Measurements from ENCODE around the gene PC.

Gene PC

DNA sequence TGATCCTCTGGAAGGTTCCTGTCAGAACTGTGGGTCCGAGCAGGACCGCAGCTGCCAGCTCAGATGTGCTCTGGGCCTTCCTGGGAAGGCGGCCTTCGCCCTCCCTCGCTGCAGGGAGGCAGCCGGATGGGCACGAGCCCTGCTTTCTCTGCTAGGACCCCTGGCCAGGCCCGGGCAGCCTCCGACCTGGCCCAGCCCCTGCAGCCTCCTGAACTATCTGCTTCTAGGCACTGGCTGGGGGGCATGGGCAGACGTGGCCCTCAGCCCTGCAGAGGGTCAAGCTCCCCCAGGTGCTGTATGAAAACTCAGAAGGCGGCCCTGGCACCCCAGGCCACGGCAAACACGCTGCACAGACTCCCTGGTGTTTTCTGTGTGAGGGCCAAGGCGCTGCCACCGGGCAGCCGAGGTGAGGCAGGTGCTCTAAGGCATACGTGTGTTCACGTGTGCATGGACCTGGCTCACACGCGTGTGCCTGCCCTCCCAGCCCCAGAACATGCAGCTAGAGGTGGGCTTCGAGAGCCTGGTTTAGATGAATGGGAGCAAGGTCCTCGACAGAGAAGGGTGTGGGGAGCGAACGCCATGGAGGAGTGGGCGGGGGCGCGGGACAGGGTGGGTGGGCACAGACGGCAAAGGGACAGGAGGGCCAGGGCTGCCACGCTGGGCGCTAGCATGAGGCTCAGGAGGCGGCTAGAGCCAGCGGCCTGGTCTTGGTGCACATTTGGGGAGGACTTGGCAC, 97.0 kb downstream of the PC start:
- TF ChIP-seq, protein P1, sequence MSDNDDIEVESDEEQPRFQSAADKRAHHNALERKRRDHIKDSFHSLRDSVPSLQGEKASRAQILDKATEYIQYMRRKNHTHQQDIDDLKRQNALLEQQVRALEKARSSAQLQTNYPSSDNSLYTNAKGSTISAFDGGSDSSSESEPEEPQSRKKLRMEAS (IDR thresholded peaks at IDR 0.05), result no peak
- no peak for TF ChIP-seq RAD21 (IDR thresholded peaks at IDR 0.05; ENCODE audit: low read depth)
- TF ChIP-seq EP300 (IDR thresholded peaks at IDR 0.05; ENCODE audit: borderline replicate concordance), result no peak
- no peak for TF ChIP-seq TEAD4 (IDR thresholded peaks at IDR 0.05)
- TF ChIP-seq, protein P2, sequence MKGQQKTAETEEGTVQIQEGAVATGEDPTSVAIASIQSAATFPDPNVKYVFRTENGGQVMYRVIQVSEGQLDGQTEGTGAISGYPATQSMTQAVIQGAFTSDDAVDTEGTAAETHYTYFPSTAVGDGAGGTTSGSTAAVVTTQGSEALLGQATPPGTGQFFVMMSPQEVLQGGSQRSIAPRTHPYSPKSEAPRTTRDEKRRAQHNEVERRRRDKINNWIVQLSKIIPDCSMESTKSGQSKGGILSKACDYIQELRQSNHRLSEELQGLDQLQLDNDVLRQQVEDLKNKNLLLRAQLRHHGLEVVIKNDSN (IDR thresholded peaks at IDR 0.05), result no peak
- TF ChIP-seq CEBPB (IDR thresholded peaks at IDR 0.05), result no peak

- TF ChIP-seq TEAD4 (IDR thresholded peaks at IDR 0.05), result no peak
- no peak for TF ChIP-seq YY1 (IDR thresholded peaks at IDR 0.05; ENCODE audit: low read depth)
- no peak for TF ChIP-seq ZBTB7A (IDR thresholded peaks at IDR 0.05; ENCODE audit: low read depth)
- TF ChIP-seq REST (IDR thresholded peaks at IDR 0.05; ENCODE audit: low read depth), result no peak
- no peak for TF ChIP-seq CEBPB (IDR thresholded peaks at IDR 0.05)
- no peak for TF ChIP-seq CREB1 (IDR thresholded peaks at IDR 0.05; ENCODE audit: low read depth)
- TF ChIP-seq TCF12 (IDR thresholded peaks at IDR 0.05; ENCODE audit: low read depth), result no peak
- TF ChIP-seq RAD21 (IDR thresholded peaks at IDR 0.05; ENCODE audit: low read depth), result no peak
- TF ChIP-seq, protein P1 (IDR thresholded peaks at IDR 0.05), result no peak
- TF ChIP-seq EGR1 (IDR thresholded peaks at IDR 0.05), result no peak
- TF ChIP-seq TAF1 (IDR thresholded peaks at IDR 0.05; ENCODE audit: low read depth), result no peak
- no peak for TF ChIP-seq EP300 (IDR thresholded peaks at IDR 0.05; ENCODE audit: borderline replicate concordance)
- no peak for TF ChIP-seq NFIC (IDR thresholded peaks at IDR 0.05)
- no peak for TF ChIP-seq FOXM1 (IDR thresholded peaks at IDR 0.05; ENCODE audit: borderline replicate concordance, low read depth)
- TF ChIP-seq, protein P2 (IDR thresholded peaks at IDR 0.05), result no peak
Observed at GRCh38 chr11:66860449-66860831, 97.7 kb downstream of the PC start.

DNA sequence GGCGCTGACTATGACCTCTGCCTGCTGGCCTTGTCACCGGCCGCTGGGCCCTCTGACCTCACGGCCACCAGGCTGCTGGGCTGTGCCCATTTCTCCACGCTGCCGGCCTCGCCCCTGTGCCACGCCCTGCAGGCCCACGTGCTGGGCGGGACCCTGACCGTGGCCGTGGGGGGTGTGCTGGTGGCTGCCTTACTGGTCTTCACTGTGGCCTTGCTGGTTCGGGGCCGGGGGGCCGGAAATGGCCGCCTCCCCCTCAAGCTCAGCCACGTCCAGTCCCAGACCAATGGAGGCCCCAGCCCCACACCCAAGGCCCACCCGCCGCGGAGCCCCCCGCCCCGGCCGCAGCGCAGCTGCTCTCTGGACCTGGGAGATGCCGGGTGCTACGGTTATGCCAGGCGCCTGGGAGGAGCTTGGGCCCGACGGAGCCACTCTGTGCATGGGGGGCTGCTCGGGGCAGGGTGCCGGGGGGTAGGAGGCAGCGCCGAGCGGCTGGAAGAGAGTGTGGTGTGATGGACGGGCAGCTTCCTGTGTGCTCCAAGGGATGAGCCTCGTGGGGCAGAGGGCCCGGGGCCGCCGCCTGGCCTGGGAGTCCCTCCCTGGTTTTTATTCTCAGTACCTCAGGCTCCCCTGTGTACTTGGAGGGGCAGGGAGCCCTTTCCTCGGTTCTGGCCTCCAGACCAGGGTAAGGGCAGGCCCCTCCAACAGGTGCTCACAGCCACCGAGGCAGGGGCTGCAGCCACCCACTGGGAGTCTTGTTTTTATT, 98.3 kb downstream of the PC start:
- TF ChIP-seq CEBPB (IDR thresholded peaks at IDR 0.05), result no peak
- TF ChIP-seq TCF12 (IDR thresholded peaks at IDR 0.05; ENCODE audit: low read depth), result no peak
- no peak for TF ChIP-seq TAF1 (IDR thresholded peaks at IDR 0.05; ENCODE audit: low read depth)
- no peak for TF ChIP-seq REST (IDR thresholded peaks at IDR 0.05; ENCODE audit: low read depth)
- TF ChIP-seq, protein P2 (IDR thresholded peaks at IDR 0.05), result peak; percentile 38
- no peak for TF ChIP-seq EP300 (IDR thresholded peaks at IDR 0.05; ENCODE audit: borderline replicate concordance)

DNA sequence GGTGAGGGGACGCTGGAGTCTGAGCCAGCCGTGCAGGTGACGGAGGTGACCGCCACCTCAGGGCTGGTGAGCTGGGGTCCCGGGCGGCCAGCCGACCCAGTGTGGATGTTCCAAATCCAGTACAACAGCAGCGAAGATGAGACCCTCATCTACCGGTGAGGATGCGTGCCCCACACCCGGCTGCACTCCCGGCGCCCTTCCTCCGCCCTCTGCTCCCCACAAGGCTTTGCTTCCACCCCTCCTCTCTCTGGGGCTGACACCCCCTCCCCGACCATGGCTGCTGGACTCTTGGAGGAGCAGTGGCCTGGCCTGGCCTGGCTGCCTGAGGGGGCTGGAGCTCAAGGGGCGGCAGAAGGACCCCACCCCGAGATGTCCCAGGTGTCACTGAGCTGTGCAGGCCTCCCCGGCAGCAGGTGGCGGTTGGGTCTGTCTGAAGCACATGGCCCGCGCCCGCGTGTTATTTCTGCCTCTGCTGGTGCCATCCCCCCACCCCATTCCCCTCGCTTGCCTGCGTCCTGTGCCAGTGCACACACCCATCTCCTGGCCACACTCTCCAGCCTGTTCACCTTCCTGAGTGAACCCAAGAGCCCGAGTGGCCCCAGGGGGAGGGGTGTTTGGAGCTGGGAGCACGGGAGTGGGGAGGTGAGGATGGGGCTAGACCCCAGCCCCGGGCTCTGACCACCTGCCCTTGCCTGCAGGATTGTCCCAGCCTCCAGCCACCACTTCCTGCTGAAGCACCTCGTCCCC, 99.1 kb downstream of the PC start:
- TF ChIP-seq ZBTB7A (IDR thresholded peaks at IDR 0.05; ENCODE audit: low read depth) (peak; percentile 15; the same call in 1 of the 2 replicates), FOXM1 (IDR thresholded peaks at IDR 0.05; ENCODE audit: borderline replicate concordance, low read depth) (no peak)

Data from Ishikawa (cell line).